CD4-positive, alpha-beta T cell treated with Interleukin-12 subunit alpha and Interleukin-12 subunit beta, for 1 hour (primary cell): ENCODE measurements around the gene DAPK1.

Experiments
- DNase-seq: peaks from one replicate; pipeline ENCODE4 v3.0.0-alpha.2; 2020

Gene DAPK1

DNA sequence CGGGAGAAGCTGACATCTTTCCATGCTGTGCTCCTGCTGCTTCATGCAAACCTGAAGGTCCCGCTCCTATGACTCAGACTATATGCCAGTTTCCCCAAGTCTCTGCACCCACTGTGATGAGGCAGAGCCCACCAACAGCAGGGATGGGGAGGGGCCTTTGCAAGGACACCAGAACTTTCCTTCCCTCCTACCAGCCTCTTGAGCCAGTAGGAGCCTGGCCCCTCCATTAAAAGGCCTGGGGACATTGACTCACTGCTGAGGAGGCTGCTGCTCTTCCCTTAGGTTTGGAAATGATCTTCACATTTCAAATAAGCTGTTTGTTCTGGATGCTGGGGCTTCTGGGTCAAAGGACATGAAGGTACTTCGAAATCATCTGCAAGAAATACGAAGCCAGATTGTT, 202.2 kb downstream of the DAPK1 start:
- DNase-seq: no peak

DNA sequence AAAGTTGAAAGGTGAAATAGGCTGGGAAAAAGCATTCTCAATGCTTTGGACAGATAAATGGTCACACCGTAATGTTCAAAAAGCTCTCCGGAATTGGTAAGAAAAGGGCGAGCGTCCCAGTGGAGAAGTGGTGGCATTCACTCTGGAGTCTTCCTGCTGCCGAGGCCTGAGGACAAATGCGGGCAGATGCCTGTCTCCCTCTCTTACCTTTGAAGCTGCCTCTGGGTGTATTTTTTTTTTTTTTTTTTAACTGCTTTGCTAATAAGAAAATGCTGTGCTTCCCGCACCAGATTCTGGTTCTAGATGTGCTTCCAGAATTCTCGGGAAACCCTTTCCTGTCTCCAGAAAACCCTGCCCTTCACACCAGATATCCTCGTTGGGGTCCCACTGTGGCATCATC, 203.8 kb downstream of the DAPK1 start:
- DNase-seq: no peak

DNA sequence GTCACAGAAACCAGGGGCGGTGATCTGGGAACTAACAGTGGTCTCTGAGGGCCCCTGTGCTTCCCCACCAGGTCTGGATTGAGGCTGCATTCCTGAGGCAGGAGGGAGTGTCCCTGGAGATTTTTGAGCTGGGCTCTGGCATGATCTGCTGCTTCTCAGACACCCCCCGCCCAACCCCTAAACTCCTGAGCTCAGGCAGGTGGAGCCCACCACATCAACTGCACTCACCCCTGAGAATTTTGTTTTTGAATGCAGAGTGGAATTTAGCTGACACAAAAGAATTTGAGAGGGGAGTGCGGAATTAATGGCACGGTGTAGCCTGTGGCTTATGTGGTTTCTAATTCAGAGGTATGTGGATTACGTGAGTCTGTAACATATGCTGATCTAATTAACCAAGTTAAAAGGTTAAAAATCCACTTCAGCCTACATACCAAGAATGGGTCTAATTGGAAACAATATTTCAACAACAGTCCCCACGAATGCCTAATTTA, 204.3 kb downstream of the DAPK1 start:
- DNase-seq: no peak

DNA sequence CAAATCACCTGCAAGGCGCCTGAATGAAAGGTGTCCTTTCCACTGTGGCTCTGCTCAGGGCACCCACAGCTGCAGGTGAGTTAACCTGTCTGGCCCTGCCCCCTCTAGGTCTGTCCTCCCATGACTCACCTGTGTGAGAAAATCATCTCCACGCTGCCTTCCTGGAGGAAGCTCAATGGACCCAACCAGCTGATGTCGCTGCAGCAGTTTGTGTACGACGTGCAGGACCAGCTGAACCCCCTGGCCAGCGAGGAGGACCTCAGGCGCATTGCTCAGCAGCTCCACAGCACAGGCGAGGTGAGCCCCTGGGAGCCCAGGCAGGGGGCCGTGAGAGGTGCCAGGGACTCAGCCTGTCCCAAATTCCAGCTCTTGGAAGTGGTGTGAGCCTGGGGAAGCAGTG, 205.3 kb downstream of the DAPK1 start:
- no peak for DNase-seq

DNA sequence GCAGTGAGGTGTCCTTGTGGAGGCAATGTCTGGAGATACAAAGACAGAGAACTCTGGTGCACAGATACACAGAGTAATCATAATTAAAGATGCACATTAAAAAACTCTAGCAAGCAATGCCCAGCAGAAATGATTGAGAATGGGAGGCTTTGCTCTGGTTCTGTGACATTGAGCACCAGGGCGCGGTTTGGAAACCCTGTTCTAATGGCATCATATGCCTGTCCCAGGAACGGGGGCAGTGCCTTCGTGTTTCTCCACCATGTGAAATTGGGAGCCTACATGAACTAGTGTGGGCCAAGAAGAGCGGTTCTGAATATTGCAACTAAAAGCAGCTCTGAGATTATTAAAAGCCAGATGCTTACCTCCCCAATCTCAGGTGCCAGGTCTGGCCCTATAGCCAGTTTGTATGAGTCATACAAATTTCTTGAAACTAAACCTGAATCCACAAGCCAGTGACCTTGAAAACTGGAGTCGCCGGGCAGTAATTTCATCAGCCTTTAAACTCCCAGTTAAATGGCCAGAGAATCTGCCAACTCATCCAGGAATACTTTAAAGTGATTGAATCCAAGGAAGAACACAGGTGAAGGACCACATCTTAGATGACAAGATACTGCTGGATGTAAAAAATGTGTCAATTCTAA, 206.1 kb downstream of the DAPK1 start:
- DNase-seq: no peak

DNA sequence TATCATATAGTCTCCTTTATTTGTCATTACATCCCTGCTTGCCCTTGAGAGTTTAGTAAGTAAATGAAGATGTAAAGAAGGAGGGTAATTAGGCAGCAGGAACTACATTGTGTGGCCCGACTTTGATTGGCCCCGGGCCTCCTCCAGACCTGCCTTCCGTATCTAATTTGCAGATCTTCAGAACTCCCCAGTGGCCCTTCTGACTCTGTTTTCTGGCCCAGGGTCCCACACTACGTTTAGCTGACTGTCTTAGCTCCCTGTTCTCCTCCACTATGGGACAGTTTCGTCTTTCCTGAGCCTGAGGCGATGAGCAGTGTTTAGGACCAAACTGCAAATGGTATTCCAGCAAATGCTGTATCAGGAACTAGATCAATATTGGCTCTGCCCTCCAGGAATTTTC, 206.7 kb downstream of the DAPK1 start:
- no peak for DNase-seq

DNA sequence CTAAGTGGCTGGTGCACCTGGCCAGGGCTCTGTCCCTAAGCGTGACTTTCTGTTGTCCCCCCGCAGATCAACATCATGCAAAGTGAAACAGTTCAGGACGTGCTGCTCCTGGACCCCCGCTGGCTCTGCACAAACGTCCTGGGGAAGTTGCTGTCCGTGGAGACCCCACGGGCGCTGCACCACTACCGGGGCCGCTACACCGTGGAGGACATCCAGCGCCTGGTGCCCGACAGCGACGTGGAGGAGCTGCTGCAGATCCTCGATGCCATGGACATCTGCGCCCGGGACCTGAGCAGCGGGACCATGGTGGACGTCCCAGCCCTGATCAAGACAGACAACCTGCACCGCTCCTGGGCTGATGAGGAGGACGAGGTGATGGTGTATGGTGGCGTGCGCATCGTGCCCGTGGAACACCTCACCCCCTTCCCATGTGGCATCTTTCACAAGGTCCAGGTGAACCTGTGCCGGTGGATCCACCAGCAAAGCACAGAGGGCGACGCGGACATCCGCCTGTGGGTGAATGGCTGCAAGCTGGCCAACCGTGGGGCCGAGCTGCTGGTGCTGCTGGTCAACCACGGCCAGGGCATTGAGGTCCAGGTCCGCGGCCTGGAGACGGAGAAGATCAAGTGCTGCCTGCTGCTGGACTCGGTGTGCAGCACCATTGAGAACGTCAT, 208.5 kb downstream of the DAPK1 start:
- no peak for DNase-seq

DNA sequence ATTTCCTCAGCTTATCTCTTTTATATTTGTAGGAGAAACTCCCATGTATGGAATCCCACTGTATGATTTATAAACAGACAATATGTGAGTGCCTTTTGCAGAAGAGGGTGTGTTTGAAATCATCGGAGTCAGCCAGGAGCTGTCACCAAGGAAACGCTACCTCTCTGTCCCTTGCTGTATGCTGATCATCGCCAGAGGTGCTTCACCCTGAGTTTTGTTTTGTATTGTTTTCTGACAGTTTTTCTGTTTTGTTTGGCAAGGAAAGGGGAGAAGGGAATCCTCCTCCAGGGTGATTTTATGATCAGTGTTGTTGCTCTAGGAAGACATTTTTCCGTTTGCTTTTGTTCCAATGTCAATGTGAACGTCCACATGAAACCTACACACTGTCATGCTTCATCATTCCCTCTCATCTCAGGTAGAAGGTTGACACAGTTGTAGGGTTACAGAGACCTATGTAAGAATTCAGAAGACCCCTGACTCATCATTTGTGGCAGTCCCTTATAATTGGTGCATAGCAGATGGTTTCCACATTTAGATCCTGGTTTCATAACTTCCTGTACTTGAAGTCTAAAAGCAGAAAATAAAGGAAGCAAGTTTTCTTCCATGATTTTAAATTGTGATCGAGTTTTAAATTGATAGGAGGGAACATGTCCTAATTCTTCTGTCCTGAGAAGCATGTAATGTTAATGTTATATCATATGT, 210.3 kb downstream of the DAPK1 start:
- no peak for DNase-seq

DNA sequence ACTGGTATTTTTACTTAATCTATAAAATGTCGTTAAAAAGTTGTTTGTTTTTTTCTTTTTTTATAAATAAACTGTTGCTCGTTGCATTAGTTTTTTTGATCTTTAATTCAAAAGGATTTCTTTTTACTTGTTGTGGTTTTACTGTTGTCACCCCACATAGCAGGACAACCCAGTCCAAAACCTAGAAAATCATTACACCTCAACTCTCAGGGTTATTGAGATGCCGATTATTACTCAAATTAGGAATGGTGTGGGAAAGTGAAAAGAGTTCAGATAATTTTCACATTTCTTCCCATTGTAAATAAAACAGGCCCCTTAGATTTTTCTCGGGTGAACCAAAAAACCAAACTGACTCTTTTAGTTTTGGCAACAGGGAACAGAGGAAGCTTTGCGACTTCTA, 210.9 kb downstream of the DAPK1 start:
- no peak for DNase-seq

DNA sequence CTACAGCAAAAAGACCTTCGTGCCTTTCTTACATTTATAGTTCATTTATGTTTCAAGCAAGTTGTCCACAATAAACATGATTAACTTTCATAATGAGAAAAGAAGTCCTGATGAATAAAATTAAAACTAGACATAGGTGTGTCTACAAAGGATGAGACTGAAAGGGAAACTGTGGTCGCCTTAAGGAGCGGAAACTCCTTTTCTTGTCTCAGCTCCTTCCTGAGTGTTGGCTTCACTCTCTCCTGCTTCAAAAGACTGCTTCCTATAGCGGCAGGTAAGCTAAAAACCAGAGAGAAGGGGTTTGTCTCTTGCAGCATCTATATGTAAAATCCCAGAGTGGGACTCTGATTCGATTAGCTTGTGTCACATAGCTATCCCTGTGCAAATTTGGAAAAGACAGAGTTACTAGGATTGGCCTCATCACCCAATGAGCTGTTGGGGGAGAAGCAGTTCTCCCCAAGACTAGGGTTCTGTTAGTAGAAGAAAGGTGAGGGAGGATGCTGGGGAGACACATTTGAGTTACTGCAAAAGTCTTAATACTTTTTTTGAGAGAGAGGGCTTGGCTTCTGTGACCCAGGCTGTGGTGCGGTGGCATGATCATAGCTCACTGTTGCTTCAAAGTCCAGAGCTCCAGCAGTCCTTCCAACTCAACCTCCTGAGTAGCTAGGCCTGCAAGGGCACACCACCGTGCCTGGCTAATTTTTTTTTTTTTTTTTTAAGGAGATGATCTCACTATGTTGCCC, 211.5 kb downstream of the DAPK1 start:
- peak; percentile 27 for DNase-seq

DNA sequence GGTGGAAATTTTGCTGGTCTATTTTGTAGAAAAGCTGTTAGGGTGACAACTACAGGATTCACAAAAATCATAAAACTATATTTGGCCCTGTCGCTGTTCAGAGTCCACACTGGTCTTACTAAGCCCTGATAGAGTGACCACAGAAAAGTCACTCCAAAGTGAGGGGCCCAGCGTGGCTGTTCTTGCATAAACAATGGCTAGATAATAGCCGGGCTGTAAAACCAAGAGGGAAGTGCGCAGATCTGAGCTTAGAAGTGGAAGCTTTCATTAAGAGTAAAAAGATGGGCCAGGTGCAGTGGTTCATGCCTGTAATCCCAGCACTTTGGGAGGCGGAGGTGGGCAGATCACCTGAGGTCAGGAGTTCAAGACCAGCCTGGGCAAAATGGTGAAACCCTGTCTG, 212.8 kb downstream of the DAPK1 start:
- DNase-seq: no peak

DNA sequence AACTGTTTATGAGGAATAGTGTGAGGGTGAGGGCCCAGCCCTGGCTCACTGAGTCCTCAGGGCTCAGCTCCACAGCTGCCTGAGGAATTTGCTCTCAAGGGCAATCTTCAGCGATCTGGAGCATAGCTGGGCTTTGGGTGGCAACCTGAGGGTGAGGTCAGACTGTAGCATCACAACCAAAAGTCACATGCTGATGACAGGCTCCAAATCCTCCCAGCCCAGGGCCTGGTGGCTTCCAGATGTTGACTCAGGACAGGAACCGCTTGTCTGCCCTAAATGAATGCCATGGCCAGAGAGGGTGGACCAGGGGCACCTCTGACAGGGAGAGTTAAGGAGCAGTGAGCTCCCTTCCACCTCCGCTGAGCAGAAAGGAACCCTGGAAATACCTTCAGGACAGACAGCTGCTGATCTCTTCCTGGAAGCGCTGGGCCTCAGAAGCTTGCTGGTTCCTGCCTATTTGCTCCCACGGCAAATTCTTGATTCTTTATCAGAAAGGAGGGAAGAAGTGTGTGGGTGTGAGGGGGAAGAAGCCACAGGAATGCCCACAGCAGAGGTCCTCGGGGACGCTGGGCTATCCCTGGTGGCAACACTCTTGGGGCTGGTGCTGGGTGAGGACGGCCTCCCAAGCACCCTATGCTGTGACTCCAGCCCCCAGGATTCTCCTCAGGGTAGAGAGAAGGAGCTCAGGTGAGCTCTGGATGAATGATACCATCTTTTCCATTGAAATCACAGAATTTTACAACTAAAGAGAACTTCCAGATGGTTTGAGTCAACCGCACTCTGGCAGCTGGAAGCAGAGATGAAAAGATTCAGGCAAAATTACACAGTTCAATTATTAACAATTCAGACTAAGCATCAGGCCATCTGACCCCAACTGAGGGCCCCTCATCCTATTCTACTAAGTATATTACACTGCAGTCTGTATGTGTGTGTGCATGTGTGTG, 214.5 kb downstream of the DAPK1 start:
- no peak for DNase-seq

DNA sequence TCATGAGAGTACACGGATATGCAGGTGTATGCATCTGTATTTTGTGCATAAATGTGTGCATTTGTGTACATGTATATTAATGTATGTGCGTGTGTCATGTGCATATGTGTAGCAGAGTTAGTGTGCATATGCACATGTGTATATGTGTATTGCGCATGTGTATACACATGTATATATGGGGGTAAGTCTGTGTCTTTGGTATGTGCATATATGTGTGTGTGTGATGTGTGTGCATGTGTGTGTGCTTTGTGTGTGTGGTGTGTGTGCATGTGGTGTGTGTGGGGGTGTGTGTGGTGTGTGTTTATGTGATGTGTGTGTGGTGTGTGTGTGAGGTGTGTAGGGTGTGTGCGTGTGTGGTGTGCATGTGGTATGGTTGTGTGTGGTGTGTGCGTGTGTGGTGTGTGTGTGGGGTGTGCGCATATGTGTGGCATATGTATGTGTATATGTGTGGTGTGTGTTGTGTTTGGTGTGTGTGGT, 215.2 kb downstream of the DAPK1 start:
- DNase-seq: no peak

DNA sequence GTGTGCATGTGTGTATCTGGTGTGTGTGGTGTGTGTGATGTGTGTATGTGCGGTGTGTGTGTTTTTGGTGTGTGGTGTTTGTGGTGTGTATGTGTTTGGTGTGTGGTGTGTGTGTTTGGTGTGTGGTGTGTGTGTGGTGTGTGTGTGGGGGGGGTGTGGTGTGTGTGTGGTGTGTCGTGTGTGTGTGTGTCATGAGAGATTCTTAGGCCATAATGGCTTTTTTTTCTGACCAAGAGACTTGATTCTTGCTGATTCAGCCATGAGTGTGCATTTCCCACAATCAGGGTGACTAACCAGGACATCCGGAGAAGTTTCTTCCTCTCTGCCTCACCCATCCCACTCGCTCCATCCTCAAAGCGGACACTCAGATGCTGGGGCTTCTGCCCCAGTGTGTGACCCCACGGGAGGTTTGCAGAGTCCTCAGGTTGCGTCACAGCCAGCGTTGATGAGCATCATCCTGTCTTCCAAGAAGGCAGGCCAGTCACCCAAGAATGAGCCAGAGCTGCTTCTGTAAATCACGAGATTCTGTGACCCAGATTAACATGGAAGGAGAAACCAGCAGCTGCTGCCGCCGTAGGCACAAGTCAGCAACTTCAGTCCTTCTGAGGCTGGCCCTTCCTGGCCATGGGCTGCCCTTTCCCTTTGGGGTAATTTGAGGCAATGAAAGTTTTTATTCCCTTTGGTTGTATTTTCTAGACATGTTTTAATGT, 215.8 kb downstream of the DAPK1 start:
- DNase-seq: no peak

DNA sequence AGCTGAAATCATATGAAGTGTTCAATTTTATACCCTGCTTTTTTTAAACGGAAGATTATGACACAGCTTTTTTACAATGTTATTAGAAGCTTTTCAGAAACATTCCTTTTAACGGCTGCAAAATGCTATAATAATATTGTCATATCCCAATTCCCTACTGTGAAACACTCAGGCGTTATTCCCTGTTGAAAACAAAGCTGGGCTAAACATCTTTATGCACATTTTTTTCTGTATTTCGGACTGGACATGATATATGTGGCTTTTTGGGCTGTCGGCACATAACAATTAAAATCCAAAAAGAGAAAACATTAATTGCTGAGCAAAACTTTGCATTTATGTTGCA, 216.3 kb downstream of the DAPK1 start:
- no peak for DNase-seq

DNA sequence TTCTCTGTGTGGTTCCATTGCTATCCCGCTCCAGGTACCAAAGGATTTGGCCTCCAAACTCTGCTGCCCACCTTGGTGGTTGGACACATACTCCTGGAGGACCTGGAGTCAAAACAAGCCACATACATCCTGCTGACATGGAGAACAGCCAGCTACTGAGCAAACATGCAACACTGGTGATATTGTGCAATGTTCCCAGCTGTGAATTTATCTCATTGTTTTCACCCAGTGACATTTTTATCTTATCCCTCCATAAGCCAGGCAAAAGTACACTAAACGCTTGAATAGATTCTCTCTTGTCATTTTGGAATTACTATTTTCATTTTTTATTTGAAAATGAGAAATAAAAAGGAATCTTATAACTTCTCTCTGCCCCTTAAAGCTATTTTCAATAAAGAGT, 217.2 kb downstream of the DAPK1 start:
- DNase-seq: no peak

DNA sequence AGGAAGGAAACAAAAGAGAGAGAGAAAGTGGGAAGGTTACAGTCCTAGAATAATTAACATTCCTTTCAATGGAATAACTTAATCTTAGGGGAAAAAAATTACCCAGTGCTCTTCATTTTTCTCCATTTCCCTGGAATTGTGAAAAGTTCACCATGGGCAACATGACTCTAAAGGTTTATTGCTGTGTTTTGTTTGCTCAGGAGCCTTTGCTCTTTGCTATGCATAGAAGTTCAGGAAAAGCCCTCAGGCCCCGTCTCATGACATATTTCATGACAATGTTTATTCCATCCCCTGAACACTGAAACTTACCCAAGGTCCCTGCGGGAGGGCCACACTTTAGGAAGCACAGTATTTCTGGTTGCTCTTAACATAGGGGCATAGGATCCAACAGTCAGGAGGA, 218.5 kb downstream of the DAPK1 start:
- no peak for DNase-seq

DNA sequence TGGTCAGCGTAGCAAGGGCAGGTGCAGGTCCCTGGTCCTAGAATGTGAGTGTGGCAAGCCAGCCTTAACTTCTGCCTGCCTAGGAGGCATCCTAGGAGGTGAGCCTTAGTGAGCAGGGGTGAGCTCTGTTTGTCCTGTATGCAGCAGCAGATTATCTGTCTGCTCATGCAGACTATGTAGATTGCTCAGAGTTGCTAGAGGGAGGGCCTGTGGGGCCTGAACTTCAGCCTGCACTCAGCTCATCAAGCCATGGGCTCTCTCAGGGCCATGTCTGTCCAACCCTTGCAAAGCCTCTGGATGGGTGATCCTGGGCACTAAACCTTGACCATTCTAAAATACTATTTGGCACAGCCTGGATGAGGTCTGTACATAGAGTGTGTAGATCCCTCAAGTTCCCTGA, 219.8 kb downstream of the DAPK1 start:
- no peak for DNase-seq

DNA sequence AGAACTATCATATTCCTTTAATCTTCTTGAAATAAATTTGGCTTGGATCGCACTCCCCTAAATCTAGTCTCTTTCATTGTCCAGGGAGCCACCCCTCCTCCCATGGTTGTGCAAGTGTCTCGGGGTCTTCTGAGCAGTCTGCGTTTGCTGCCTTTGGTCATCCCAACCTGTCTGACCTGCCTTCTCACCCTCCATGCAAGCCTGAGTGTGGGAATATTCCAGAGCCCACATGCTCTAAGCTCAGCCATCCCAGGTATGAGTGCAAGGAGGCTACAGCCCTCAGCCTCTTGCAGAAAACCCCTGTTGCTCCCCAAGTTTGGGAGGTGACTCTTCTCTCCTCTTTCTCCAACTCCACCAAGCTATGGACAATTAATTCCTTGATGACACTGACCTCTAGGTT, 220.6 kb downstream of the DAPK1 start:
- no peak for DNase-seq

DNA sequence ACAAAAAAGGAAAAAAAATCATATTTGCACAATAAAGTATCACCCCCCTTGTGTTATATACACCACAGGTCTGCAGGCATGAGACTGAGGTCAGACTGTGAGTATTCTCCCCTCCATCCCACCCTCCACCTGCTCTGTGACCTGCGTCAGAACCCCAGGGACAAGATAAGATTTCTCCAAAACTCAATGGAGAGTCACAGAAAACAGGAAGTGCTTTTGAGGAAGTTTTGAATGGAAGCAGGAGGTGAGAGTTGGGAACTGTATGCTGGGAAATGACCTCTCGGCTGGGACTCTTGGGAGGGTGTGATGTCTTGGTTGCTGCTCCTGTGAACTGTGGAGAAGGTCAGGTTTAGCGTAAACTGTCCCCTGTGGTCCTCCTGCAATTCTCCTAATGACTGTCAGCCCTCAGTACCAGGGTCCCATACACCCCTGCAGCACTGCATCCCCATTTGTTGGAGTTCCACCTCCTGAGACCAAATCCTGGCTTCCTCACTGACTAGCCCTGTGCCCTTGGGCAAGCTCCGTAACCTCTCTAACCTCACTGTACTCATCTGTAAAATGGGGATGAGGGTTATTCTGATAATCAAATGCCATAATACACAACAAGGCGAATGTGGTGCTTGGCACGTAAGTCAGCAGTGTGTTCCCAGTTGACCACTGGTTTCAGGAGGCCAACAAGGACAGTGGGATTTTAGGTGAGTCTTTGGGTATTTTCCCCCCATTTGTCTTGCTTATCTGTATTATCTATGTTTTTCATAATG, 221.4 kb downstream of the DAPK1 start:
- no peak for DNase-seq

DNA sequence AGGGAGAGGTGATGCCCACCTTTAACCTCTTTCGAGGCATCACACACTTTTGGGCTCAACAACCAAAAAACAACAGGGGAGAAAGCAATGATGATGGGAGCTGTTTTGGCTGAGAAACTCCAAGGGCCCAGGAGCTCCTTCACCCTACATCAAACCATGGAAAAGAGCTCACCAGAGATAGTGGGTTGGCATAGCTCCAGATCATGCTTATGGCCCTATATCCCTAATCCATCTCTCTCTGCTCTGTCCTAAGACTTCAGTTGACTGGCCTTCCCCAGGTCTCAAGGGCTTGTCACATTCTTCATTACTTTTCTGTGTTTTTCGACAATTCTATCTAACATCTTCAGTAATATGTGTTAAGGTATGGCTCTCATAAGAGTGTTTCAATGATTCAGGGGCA, 222.5 kb downstream of the DAPK1 start:
- DNase-seq: no peak
